ENCODE results near the gene AP2B1. TPM values are rescaled to one million over a fixed set of nuclear protein-coding genes. Genes with fewer than 3 reads are reported as not detected.

AP2B1 gene
- total RNA-seq, 1 experiment from 2014 or later = 70.2 TPM

DNA sequence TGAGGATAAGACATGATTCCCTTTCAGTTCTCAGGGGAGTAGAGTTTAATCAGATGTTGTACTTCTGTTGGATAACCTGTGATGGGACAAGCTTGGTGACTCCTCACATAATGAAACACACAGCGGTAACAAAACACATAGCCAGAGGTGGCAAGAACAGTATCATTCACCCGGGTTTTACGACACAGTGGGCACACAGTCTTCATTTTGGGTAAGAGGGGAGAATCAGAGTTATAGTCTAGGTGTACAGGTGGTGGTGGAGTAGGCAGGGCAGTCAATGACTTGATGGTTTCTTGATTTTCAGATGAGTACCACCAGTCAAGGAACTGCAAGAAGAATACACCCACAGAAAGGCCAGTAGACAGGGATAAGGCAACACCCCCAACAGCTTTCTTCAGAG lies 11.4 kb upstream of the AP2B1 start:
- H3F3A ChIP-seq (ENCODE audit: low read length, unreplicated experiment) = peaks cover 3% of the 10 kb centered on the region
- H2AFZ ChIP-seq (ENCODE audit: low read length) = no peak overlapping the region
- ChIA-PET CTCF (no interaction called here), POLR2A (ENCODE audit: unreplicated experiment) (interaction anchor here (0.7 kb wide), 1 partner anchor 12 kb away, joined by 3 read pairs; no protein-coding TSS in a partner anchor)
- H3K4me3 ChIP-seq (ENCODE audit: low read length) = no peak overlapping the region
- intact Hi-C loops (cut with micrococcal nuclease) = no loop called here
- H3K79me2 ChIP-seq (ENCODE audit: low read length) = peaks cover 33% of the 10 kb centered on the region
- no peak overlapping the region for H3K4me2 ChIP-seq (ENCODE audit: low read length)
- ATAC-seq = no peak
- no TSS peak for BruUV-seq (replicated peaks)
- no peaks in the 10 kb centered on the region for H3K27me3 ChIP-seq (ENCODE audit: low read length)
- H3K9me3 ChIP-seq (ENCODE audit: low read length) = no peaks in the 10 kb centered on the region
- no peak overlapping the region for H3K9ac ChIP-seq (ENCODE audit: low read length)
- H3K9me2 ChIP-seq (replicated peaks; ENCODE audit: low read length) = no peaks in the 10 kb centered on the region
- DNase-seq = no peak
- no peak overlapping the region for H3K27ac ChIP-seq (ENCODE audit: low read length)
- TF ChIP-seq, protein P1, sequence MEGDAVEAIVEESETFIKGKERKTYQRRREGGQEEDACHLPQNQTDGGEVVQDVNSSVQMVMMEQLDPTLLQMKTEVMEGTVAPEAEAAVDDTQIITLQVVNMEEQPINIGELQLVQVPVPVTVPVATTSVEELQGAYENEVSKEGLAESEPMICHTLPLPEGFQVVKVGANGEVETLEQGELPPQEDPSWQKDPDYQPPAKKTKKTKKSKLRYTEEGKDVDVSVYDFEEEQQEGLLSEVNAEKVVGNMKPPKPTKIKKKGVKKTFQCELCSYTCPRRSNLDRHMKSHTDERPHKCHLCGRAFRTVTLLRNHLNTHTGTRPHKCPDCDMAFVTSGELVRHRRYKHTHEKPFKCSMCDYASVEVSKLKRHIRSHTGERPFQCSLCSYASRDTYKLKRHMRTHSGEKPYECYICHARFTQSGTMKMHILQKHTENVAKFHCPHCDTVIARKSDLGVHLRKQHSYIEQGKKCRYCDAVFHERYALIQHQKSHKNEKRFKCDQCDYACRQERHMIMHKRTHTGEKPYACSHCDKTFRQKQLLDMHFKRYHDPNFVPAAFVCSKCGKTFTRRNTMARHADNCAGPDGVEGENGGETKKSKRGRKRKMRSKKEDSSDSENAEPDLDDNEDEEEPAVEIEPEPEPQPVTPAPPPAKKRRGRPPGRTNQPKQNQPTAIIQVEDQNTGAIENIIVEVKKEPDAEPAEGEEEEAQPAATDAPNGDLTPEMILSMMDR (conservative IDR thresholded peaks at IDR 0.05; ENCODE audit: low read depth, low read length) = no peak
- TF ChIP-seq EZH2 (IDR thresholded peaks at IDR 0.05; ENCODE audit: low read length, unreplicated experiment) (no peak), EZH2phosphoT487 (IDR thresholded peaks at IDR 0.05; ENCODE audit: borderline replicate concordance, low read length) (no peak)
- peaks cover 18% of the 10 kb centered on the region for H3K4me1 ChIP-seq (ENCODE audit: insufficient read depth, low read length)
- peaks cover 3% of the 10 kb centered on the region; the same call in 1 of the 2 replicates for H3K36me3 ChIP-seq (ENCODE audit: low read depth, low read length)
- no peaks in the 10 kb centered on the region for H4K20me1 ChIP-seq (ENCODE audit: low read length)

DNA sequence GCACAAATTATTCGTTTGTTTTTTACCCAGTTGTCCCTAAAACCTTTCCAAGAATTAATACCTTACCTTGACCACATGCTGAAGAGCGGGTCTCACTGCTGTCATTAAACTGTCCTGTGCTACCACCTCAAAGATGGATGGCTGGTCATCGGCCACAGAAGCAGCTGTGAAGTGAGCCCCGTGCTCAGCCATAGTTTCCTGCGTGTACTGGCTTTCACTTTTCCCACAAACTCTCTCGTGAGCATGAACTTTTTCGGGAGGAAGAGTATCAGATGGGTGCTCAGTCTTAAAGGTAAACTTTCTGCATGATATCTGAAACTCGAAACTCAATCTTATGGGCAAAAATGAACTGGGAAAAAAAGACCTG lies 9.3 kb upstream of the AP2B1 start:
- TF ChIP-seq EZH2 (IDR thresholded peaks at IDR 0.05; ENCODE audit: low read length, unreplicated experiment) (no peak), EZH2phosphoT487 (IDR thresholded peaks at IDR 0.05; ENCODE audit: borderline replicate concordance, low read length) (no peak)
- TF ChIP-seq, protein P1 (conservative IDR thresholded peaks at IDR 0.05; ENCODE audit: low read depth, low read length) = no peak
- Histone ChIP-seq H3K36me3 (ENCODE audit: low read depth, low read length) (peaks cover 3% of the 10 kb centered on the region; the same call in 1 of the 2 replicates), H3K79me2 (ENCODE audit: low read length) (peaks cover 17% of the 10 kb centered on the region), H3K4me1 (ENCODE audit: insufficient read depth, low read length) (peaks cover 18% of the 10 kb centered on the region), H3K9me3 (ENCODE audit: low read length) (no peaks in the 10 kb centered on the region), H3K9me2 (replicated peaks; ENCODE audit: low read length) (no peaks in the 10 kb centered on the region), H3K27me3 (ENCODE audit: low read length) (no peaks in the 10 kb centered on the region), H4K20me1 (ENCODE audit: low read length) (no peaks in the 10 kb centered on the region), H3K27ac (ENCODE audit: low read length) (peak overlapping the region; percentile 58), H2AFZ (ENCODE audit: low read length) (peak overlapping the region; percentile 85), H3K9ac (ENCODE audit: low read length) (peak overlapping the region; percentile 94), H3K4me3 (ENCODE audit: low read length) (peak overlapping the region; percentile 90), H3F3A (ENCODE audit: low read length, unreplicated experiment) (peaks cover 3% of the 10 kb centered on the region), H3K4me2 (ENCODE audit: low read length) (peak overlapping the region; percentile 93)
- CTCF ChIA-PET = no interaction called here
- intact Hi-C loops (cut with micrococcal nuclease) = no loop called here
- POLR2A ChIA-PET (ENCODE audit: unreplicated experiment) = interaction anchor here (0.5 to 1.0 kb wide), 3 partner anchors 11 to 337 kb away, joined by 3 to 4 read pairs (median 3); no protein-coding TSS in a partner anchor
- no peak for DNase-seq
- ATAC-seq = peak; percentile 13
- BruUV-seq (replicated peaks) = no TSS peak

DNA sequence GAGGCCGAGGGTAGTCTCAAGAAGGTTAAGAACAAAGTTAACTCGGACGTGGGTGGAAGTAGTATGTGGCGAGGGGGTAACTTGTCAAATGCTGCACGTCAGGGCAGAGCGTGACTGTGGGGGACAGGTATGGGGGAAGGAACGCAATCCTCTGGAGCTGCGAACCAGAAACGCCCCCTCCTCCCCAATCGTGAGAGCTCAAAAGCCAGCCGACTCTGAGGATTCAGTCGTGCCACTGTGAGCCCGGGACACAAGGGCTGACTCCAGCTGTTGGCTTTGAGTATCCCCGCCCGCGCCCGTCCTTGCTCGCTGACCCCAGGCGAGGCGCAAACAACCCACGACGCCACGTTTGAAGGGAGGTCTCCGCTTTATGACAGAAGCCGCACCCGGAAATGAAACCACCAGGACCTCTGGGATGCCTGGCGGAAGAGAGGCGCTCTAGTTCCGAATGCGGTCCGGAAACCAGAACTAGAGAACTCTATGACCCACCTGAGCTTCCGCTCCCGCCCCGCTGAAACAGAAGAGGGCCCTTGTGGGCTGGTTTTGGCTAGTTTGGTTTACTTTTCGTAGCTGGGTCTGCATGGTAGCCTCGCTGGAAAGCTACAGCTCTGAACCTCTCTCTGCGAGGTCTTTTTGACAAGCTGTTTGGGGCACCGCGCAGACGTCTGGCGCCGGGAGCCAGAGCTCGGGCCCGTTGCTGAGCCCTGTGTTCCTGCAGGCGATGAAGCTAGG lies 8.8 kb upstream of the AP2B1 start, which contains the start of gene PEX12:
PEX12 (minus strand) TSS at position 375 of the 732 bp plus-strand sequence. CDS start 550 bp downstream, outside the sequence.
- peaks cover 18% of the 10 kb centered on the region for H3K4me1 ChIP-seq (ENCODE audit: insufficient read depth, low read length)
- peak; percentile 84 for DNase-seq
- peak within 1 kb of the TSS; percentile 58 for H3K27ac ChIP-seq (ENCODE audit: low read length)
- no peak for TF ChIP-seq EZH2phosphoT487 (IDR thresholded peaks at IDR 0.05; ENCODE audit: borderline replicate concordance, low read length)
- no peak for TF ChIP-seq EZH2 (IDR thresholded peaks at IDR 0.05; ENCODE audit: low read length, unreplicated experiment)
- TF ChIP-seq, protein P1 (conservative IDR thresholded peaks at IDR 0.05; ENCODE audit: low read depth, low read length) = no peak
- peak within 1 kb of the TSS; percentile 90 for H3K4me3 ChIP-seq (ENCODE audit: low read length)
- no peaks in the 10 kb centered on the region for H3K9me2 ChIP-seq (replicated peaks; ENCODE audit: low read length)
- peak within 1 kb of the TSS; percentile 94 for H3K9ac ChIP-seq (ENCODE audit: low read length)
- intact Hi-C loops (cut with micrococcal nuclease) = no loop called here
- peak within 1 kb of the TSS; percentile 93 for H3K4me2 ChIP-seq (ENCODE audit: low read length)
- H4K20me1 ChIP-seq (ENCODE audit: low read length) = no peaks in the 10 kb centered on the region
- H3F3A ChIP-seq (ENCODE audit: low read length, unreplicated experiment) = peaks cover 3% of the 10 kb centered on the region
- BruUV-seq (replicated peaks) = TSS peak; percentile 86
- CTCF ChIA-PET = interaction anchor here (0.8 kb wide), 1 partner anchor 23 kb away, joined by 4 read pairs; no protein-coding TSS in a partner anchor
- ATAC-seq = peak; percentile 95
- H2AFZ ChIP-seq (ENCODE audit: low read length) = peak within 1 kb of the TSS; percentile 85
- H3K27me3 ChIP-seq (ENCODE audit: low read length) = no peaks in the 10 kb centered on the region
- no peaks in the 10 kb centered on the region for H3K9me3 ChIP-seq (ENCODE audit: low read length)
- peaks cover 3% of the 10 kb centered on the region; the same call in 1 of the 2 replicates for H3K36me3 ChIP-seq (ENCODE audit: low read depth, low read length)
- peaks cover 17% of the 10 kb centered on the region for H3K79me2 ChIP-seq (ENCODE audit: low read length)
- POLR2A ChIA-PET (ENCODE audit: unreplicated experiment) = interaction anchor here (0.5 to 1.0 kb wide), 3 partner anchors 10 to 338 kb away, joined by 3 to 4 read pairs (median 3); no protein-coding TSS in a partner anchor

All from PC-3 (cell line).